HG03378 (cell line): ENCODE data around the gene FOLR1.
"Not testable (repeated sequence)": the region's sequence is repeated elsewhere in the genome, so short reads cannot be mapped to it uniquely, and the experiment has no call there.

ENCODE experiments used
- ATAC-seq: cut with Tn5 transposase; IDR thresholded peaks from one replicate; pipeline ENCODE4 v1.9.1; 2021; ENCODE audit warnings: mild to moderate bottlenecking, moderate library complexity; ENCODE audit not compliant: unreplicated experiment

FOLR1 gene

DNA sequence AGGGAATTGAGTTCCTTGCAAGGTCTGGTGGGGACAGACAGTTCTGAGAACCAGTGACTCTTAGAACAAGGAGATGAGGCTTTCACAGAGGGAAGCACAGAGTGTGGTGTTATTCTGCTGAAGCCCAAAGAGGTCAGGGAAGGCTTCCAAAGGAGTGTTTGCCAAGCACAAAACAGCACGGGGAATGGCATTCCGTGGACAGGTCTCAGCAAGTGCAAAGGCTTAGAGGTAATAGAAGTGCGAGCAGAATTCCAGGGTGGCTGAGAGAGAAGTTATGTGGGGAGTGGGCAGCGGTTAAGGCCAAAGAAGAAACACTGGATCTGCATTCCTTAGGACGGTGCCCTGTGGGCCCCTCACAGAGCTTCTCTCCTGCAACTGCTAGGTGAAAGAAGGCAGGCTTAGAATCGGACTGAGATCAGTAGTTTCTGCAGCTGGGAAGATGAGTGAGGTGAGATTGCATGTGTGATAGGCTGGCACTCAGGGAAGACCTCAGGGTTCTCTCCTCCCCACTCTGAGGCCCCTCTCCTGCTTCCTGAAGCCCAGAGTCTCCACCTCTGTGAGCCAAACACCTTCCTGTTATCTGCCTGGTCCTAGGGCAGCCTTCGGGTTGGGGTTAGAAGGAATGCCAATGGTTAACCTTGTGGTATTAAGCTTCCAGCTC lies 10.9 kb upstream of the FOLR1 start:
- not testable (repeated sequence) for ATAC-seq

DNA sequence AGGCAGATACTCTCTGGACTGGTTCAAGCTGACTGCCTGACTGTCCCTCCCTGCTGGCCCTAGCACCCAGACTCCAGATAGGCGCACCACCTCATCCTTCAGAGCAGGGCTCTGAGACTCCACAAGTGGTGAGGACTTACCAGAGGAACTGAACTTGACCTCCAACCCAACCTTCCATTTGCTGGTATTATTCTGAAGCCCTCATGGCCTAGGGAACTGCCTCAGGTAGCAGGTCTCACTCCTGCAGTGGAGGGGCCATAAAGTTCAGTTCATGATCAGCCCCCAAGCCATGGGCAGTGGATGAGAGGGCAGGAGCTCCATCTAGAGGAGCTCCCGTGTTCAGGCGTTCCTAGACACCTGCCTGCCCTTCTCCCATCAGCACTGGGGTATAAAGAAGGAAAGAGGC lies 10.4 kb upstream of the FOLR1 start:
- ATAC-seq = not testable (repeated sequence)

DNA sequence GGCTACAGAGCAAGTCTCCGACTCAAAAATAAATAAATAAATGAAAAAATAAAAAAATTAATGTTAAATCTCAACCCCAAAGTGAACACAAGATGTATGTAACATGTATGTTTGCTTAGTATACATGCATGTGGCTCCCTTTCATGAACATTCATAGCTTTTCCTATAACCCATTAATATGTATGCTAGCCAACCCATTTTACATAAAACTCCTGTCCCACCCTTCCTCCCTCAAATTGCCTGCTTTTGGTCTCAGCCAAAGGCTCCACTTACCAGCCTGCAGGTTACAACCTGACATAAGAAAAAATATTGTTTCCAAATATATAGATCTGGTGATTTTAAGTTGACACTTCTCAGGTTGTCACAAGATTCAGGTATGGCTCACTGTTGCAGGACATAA lies 3.7 kb upstream of the FOLR1 start:
- ATAC-seq = no peak

DNA sequence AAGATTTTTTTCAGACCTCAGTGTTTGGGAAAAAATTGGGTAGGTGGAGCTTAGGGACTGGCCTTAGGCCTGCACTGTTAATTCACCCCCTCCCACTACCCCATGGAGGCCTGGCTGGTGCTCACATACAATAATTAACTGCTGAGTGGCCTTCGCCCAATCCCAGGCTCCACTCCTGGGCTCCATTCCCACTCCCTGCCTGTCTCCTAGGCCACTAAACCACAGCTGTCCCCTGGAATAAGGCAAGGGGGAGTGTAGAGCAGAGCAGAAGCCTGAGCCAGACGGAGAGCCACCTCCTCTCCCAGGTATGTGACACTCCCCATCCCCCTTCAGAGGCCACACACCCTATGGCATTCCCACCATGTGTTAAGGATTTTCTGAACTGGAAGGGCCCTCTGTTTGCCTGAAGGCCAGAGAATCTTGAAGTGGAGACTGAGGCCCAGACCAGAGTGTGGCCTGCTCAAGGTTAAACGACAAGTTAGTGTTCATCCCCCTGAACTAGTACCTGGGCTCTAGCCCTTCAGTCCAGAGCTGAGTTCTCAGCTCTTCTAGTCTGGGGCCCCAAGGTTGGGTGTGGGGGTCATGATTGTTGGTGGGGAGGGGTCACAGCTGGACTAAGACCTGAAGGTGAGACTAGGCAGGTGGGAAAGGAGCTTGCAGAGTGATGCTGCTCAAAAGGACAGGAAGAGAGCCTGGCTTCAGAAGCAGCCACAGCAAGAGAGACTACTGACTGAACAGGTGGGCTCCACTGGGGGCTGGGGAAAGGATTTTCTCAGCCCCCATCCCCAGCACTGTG lies 2.3 kb upstream of the FOLR1 start:
- ATAC-seq = no peak

DNA sequence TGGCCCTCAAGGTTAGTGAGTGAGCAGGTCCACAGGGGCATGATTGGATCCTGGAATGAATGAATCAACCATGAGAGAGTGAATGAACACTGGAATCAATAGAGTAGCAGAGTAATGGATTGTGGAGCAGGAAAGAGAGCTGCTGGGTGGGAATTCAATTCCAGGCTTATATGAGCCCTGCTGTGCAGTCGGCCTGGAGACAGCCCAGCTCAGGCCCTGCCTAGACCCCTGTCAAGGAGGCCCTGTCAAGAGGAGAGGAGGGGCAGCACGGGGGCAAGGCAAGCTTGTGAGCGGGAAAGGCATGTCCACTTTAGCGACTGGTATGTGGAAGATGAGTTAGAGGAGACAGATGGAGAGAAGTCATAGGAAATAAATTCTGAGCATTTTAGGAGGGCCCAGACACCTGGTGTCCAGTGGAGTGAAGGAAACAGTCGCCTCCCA lies 1.3 kb upstream of the FOLR1 start:
- no peak for ATAC-seq

DNA sequence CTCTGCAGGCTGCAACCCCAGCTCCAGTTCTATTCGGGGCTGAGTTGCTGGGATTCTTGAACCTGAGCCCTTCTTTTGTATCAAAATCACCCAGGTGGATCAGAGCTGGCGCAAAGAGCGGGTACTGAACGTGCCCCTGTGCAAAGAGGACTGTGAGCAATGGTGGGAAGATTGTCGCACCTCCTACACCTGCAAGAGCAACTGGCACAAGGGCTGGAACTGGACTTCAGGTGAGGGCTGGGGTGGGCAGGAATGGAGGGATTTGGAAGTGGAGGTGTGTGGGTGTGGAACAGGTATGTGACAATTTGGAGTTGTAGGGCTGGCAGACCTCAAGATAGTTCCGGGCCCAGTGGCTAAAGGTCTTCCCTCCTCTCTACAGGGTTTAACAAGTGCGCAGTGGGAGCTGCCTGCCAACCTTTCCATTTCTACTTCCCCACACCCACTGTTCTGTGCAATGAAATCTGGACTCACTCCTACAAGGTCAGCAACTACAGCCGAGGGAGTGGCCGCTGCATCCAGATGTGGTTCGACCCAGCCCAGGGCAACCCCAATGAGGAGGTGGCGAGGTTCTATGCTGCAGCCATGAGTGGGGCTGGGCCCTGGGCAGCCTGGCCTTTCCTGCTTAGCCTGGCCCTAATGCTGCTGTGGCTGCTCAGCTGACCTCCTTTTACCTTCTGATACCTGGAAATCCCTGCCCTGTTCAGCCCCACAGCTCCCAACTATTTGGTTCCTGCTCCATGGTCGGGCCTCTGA lies 3.8 kb downstream of the FOLR1 start:
- no peak for ATAC-seq

DNA sequence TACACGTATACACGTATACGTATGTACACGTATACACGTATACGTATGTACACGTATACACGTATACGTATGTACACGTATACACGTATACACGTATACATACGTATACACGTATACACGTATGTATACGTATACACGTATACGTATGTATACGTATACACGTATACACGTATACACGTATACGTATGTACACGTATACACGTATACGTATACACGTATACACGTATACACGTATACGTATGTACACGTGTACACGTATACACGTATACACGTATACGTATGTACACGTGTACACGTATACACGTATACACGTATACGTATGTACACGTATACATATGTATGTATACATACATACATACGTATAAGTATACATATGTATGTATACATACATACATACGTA lies 9.5 kb downstream of the FOLR1 start:
- not testable (repeated sequence) for ATAC-seq

DNA sequence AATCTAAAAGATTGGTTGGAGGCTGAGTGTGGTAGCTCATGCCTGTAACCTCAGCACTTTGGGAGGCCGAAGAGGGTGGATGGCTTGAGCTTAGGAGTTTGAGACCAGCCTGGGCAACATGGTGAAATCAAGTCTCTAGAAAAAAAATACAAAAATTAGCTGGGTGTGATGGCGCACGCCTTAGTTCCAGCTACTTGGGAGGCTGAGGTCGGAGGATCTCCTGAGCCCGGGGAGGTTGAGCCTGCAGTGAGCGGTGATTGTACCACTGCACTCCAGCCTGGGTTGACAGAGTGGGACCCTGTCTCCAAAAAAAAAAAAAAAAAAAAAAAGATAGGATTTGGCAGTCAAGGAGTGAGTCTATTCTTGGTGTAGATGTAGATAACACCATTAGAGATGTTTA lies 10.6 kb downstream of the FOLR1 start:
- ATAC-seq = no peak

DNA sequence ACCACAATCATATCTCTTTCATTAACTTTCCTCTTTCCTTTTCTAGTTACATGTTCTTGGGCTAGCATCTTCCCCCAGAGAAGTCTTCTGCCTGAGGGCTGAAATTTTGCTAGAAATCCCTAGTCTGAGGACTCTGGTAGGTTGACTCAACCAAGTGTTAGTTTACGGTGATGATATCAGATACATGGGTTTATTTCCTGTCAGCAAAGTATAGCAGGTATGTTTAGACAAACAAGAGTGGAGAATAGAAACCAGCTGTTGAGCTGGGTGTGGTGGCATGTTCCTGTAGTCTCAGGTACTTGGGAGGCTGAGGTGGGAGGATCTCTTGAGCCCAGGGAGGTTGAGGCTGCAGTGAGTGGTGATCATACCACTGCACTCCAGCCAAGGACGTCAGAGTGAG lies 11.2 kb downstream of the FOLR1 start:
- ATAC-seq = no peak

DNA sequence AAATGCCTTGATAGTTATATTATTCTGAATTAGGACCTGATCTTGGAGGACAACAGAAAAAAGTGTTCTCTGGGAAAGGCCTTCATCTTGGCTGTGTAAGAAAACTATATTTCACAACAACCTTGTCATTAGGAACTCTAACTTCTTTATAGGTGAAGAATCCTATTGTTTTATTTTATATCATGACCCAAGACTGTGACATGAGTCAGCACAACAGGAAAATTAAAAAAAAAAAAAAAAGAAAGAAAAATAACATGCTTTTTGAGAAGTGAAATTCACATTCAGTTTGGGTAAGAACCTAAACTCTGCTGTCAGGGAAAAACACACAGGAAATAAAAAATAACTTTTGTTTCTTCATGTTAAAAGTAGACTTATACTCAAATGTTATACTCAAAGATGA lies 12.9 kb downstream of the FOLR1 start:
- ATAC-seq = no peak

DNA sequence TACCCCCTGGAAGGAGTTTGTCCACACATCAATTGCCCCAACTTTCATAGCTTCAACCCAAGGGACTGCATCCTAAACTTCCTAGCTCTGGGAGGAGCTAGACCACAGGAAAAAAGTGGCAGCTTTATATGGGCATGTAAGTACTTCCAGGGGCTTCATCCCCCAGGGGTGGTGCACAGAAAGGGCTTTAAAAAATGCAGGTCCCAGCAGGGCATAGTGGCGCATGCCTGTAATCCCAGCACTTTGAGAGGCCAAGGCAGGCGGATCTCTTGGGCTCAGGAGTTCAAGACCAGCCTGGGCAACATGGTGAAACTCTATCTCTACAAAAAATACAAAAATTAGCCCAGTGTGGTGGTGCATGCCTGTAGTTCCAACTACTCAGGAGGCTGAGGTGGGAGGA lies 14.9 kb downstream of the FOLR1 start:
- ATAC-seq = not testable (repeated sequence)

DNA sequence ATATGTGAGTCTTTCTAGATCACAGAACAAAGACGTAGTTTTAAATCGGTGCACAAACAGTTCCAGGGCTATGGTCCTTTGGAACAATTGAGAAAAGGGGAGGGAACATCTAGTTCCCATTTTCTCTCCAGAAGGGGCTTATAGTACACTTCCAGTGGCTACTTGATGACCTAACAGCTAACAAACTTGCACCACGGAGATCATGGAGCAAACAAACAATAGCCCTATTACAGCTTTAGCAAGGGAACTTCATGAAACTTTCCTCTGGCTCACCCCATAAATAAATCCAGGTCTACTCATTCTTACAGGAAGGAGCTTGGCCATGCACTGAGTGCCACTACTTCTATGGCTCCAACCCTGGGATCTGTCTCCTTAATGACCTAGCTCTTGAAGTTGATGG lies 16.3 kb downstream of the FOLR1 start:
- ATAC-seq = no peak

DNA sequence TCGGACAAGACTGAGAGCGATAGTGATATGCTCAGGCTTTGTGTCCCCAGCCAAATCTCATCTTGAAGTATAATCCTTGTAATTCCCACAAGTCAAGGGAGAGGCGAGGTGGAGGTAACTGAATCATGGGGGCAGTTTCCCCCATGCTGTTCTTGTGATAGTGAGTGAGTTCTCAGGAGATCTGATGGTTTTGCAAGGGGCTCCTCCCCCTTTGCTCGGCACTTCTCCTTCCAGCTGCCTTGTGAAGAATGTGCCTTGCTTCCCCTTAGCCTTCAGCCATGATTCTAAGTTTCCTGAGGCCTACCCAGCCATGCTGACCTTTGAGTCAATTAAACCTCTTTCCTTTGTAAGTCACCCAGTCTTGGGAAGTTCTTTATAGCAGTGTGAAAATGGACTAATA lies 17.2 kb downstream of the FOLR1 start:
- no peak for ATAC-seq

DNA sequence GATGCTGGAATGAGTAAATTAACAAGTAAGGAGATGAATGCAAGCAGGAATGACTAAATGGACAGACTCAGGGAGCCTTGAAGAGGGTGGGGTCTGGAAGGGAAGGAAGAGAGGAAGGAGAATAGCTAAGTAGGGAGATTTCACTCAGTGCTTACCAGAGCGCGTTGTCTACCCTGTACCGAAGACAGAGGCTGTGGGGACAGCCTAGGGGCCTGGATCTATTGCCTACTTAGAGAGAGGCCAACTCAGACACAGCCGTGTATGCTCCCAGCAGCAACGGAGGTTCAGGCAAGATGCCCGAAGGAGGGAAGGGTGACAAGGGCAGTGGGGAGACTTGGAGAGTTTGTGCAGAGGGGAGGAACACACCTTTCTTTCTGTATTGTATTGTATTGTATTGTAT lies 24.7 kb downstream of the FOLR1 start, which contains the start of gene FOLR2:
FOLR2 (plus strand) TSS at position 157 of the 400 bp plus-strand sequence. CDS start 1,791 bp downstream, outside the sequence.
- ATAC-seq = no peak

DNA sequence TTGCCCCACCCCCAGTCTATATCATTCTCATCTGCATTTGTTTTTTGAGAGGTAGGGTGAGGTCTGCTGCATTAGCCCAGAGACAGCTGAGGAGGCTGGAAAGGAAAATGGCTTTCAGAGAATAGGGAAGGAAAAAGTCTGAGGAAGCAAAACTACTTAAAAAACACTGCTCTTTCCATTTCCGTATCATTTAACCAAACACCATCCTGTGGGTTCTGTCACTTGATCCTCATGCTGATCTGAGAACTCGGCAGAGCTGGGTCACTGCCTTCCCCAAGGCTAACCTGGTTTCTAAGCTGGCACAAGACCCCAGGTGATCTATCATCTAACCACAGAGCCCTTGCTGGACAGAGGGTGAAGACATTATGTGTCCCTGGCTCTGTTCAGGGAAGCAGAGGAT lies 25.9 kb downstream of the FOLR1 start:
- ATAC-seq = no peak

DNA sequence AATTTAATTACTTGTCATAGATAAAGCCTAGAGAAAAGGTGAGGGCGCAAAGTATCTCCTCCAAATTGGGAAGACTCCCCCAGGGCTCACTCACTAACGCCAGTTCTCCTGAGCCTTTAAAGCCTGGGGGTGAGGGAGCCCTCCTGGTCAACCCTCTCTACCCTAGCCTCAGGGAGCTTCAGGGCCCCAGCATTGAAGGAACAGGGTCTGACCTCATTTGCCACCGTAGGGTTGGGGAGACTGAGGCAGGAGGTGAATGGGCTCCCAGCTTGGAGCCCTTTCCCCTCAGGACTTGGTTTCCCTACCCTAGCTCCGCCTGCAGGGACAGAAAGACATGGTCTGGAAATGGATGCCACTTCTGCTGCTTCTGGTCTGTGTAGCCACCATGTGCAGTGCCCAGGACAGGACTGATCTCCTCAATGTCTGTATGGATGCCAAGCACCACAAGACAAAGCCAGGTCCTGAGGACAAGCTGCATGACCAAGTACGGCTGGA lies 26.4 kb downstream of the FOLR1 start:
- no peak for ATAC-seq

DNA sequence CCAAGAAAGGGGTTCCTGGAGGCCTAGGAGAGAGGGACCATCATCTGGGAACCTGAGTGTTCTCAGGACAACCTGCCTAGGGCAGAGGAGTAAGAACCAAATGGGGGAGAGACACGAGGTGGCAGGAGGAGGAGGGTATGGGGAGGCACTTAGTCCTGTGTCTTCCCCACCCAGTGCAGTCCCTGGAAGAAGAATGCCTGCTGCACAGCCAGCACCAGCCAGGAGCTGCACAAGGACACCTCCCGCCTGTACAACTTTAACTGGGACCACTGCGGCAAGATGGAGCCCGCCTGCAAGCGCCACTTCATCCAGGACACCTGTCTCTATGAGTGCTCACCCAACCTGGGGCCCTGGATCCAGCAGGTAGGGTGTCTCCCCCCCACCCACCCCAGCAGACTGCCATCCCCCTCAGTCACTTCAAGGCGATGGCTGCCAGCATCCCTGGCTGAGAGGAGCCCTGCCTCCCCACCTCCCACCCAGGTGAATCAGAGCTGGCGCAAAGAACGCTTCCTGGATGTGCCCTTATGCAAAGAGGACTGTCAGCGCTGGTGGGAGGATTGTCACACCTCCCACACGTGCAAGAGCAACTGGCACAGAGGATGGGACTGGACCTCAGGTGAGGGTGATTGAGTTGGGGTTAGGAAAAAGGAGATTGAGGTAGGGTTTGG lies 28.9 kb downstream of the FOLR1 start:
- ATAC-seq = no peak

DNA sequence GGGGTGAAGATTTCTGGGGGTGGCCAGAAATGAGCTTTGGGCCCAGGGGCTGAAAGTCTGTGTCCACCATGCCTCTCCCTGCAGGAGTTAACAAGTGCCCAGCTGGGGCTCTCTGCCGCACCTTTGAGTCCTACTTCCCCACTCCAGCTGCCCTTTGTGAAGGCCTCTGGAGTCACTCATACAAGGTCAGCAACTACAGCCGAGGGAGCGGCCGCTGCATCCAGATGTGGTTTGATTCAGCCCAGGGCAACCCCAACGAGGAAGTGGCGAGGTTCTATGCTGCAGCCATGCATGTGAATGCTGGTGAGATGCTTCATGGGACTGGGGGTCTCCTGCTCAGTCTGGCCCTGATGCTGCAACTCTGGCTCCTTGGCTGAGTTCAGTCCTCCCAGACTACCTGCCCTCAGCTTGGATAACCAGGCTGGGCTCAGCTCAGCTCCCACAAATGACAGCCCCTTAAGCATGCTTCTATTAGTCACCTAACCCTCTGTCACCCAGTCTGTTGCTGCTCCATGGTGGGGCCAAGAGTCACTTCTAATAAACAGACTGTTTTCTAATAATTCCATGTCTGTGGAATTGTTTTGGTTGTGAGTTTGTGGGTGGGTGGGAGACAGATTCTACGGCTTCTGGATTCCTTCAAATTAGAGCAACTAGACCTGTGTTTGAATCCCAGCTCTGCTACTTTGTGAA lies 29.6 kb downstream of the FOLR1 start:
- ATAC-seq = no peak

DNA sequence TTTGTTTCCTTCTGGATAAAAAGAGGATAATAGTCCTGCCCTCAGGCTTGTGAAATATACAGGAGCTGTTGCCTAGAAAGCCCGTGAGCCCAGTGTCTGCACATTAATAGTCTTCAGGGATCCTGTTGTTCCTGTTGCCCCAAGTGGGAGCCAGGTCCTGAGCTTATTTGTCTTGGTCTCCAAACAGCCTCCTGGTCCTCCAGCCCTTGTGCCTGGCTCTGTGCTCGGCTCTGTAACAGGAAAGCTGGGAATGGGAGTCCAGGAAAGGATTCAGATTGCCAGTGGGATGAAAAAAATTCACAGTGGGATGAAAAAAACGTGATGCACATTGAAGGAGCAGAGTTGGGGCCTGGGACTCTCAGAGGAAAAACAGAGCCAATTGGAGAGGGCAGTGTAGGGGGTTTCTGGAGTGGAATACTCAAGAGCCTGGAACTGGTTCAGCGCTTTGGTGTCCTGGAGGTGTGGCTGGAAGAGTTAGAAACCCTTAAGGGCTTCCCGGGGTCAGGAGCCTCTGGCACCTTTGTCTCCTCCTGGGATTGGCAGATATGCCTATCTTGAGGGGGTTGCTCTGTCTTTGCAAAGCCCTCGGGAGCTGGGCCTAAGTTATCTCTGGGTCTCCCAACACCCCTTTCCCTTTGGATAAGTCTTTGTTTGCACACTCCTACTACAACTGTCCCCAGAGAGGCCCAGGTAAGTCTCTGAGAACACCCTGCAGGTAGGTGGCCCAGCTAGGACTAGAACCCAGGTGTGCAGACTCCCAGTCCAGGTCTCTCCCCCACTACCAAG lies 30.4 kb downstream of the FOLR1 start:
- no peak for ATAC-seq
